ENCODE data around the gene ADAMTSL5.

DNA sequence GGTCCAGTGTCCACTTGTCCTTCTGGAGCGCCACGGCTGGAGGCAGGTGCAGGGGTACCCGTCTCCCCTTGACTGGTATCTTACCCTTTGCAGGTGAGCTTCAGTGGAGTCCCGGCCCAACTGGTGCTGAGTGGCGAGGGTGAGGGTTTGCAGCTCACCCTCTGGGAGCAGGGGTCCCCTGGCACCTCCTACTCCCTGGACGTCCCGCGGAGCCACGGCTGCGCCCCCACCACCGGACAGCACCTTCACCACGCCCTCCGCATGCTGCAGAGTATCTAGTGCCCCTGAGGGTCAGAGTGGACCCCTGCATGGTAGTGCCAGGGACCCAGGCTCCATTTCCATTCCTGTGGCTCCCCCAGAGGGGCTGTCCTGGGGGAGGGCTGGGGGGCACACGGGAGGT lies 22.2 kb upstream of the ADAMTSL5 start:
- TF ChIP-seq, protein P1, sequence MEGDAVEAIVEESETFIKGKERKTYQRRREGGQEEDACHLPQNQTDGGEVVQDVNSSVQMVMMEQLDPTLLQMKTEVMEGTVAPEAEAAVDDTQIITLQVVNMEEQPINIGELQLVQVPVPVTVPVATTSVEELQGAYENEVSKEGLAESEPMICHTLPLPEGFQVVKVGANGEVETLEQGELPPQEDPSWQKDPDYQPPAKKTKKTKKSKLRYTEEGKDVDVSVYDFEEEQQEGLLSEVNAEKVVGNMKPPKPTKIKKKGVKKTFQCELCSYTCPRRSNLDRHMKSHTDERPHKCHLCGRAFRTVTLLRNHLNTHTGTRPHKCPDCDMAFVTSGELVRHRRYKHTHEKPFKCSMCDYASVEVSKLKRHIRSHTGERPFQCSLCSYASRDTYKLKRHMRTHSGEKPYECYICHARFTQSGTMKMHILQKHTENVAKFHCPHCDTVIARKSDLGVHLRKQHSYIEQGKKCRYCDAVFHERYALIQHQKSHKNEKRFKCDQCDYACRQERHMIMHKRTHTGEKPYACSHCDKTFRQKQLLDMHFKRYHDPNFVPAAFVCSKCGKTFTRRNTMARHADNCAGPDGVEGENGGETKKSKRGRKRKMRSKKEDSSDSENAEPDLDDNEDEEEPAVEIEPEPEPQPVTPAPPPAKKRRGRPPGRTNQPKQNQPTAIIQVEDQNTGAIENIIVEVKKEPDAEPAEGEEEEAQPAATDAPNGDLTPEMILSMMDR (IDR thresholded peaks at IDR 0.05; ENCODE audit: control extremely low read depth in 1 of 3, insufficient read depth in 1 of 3, low read depth in 1 of 3, low read length in 3 of 3), result no peak
- TF ChIP-seq GTF2F1 (IDR thresholded peaks at IDR 0.05; ENCODE audit: borderline replicate concordance, low read depth, low read length) (no peak), EZH2 (IDR thresholded peaks at IDR 0.05; ENCODE audit: low read depth, low read length, severe bottlenecking) (no peak), POLR2AphosphoS5 (IDR thresholded peaks at IDR 0.05; ENCODE audit: low read depth, low read length) (no peak), CREB1 (IDR thresholded peaks at IDR 0.05) (no peak), SIN3A (conservative IDR thresholded peaks at IDR 0.05 in 1 of 2, IDR thresholded peaks at IDR 0.05 in 1 of 2; ENCODE audit: low read depth in 1 of 2, low read length in 2 of 2) (no peak), TAF1 (IDR thresholded peaks at IDR 0.05; ENCODE audit: low read depth, low read length) (no peak)
